Measurements from ENCODE around the gene FYN. TPM values are rescaled to one million over a fixed set of nuclear protein-coding genes. Genes with fewer than 3 reads are reported as not detected.
"Not testable (repeated sequence)": the region's sequence is repeated elsewhere in the genome, so short reads cannot be mapped to it uniquely, and the experiment has no call there.

The FYN gene
- total RNA-seq, 1 donor from 2014 or later = 331 TPM

DNA sequence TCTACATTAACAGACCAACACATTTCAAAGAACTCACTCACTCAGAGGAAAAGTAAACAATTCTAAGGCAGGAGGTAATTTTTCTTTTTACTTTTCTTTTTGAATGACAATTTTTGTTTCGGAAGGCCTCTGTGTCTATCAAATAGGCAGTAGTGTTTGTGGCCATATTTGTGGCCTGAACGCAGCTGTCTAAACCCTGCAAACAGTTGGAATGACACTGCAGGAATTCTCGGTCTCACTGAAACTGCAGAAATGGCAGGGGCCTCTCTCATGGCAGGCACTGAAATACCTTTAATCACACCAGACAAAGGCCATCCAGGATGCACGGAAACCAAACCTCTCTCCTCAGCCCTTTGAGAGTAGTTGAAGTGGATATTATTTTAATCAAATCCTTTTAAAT lies 30.4 kb downstream of the FYN start:
- Mint-ChIP-seq H3K4me1 (peaks cover 61% of the 10 kb centered on the region), H3K36me3 (ENCODE audit: low read depth) (peaks cover 46% of the 10 kb centered on the region), H3K9me3 (no peaks in the 10 kb centered on the region), H3K27me3 (no peaks in the 10 kb centered on the region), H3K27ac (no peak overlapping the region), H3K4me3 (no peak overlapping the region)
- intact Hi-C loops (cut with micrococcal nuclease) = no loop called here
- DNase-seq = no peak

- DNase-seq = no peak
- Mint-ChIP-seq H3K9me3 (no peaks in the 10 kb centered on the region), H3K36me3 (ENCODE audit: low read depth) (peaks cover 48% of the 10 kb centered on the region), H3K27ac (no peak overlapping the region), H3K4me1 (peaks cover 61% of the 10 kb centered on the region), H3K27me3 (no peaks in the 10 kb centered on the region), H3K4me3 (no peak overlapping the region)
- intact Hi-C loops (cut with micrococcal nuclease) = no loop called here
Measured at GRCh38 chr6:111842271-111842822, 30.9 kb downstream of the FYN start.

- Mint-ChIP-seq H3K27ac (no peak overlapping the region), H3K27me3 (no peaks in the 10 kb centered on the region), H3K4me3 (no peak overlapping the region), H3K9me3 (no peaks in the 10 kb centered on the region), H3K4me1 (peaks cover 58% of the 10 kb centered on the region), H3K36me3 (ENCODE audit: low read depth) (peaks cover 46% of the 10 kb centered on the region)
- peak; percentile 89 for DNase-seq
- intact Hi-C loops (cut with micrococcal nuclease) = no loop called here
Measured at GRCh38 chr6:111841822-111842221, 31.4 kb downstream of the FYN start.

GRCh38 chr6:111840803-111841202 lies 32.4 kb downstream of the FYN start:
- Mint-ChIP-seq H3K9me3 (no peaks in the 10 kb centered on the region), H3K27me3 (no peaks in the 10 kb centered on the region), H3K36me3 (ENCODE audit: low read depth) (peaks cover 44% of the 10 kb centered on the region), H3K4me3 (no peak overlapping the region), H3K27ac (no peak overlapping the region), H3K4me1 (peaks cover 54% of the 10 kb centered on the region)
- DNase-seq = no peak
- intact Hi-C loops (cut with micrococcal nuclease) = no loop called here

DNA sequence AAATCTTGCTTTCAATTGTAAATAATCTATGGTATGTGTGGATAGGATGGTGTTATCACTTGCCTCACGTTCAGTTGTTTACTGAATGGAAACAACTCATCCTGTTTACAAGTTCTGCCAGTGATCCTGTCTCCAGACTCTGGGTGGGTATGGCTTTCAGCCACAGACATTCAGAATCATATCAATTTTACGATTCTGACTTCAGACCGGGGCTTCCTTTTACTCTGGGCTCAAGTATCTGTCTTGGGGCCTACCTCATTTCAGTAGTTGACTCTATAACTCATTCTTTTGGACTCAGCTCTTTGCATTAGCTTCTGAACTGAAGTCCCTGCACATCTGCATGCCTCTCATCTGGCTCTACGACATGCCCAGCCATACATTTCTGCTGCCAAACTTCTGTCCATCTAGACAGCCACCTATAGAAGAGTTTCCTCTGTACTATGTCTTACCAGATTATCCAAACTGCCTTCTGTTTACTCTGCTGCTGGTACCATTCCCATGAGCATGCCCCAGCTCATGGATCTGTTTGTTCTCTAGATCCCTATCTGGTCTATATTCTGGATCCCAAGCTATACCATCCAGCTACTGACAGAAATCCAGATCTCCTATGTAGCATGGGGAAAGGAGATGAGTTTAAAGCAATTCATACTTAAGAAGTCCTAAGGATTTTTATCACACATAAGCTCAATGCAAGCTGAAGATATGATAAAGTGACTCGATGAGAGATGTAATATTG lies 34.3 kb downstream of the FYN start:
- no peaks in the 10 kb centered on the region for H3K27me3 Mint-ChIP-seq
- no peaks in the 10 kb centered on the region for H3K9me3 Mint-ChIP-seq
- H3K4me1 Mint-ChIP-seq = peaks cover 53% of the 10 kb centered on the region
- H3K36me3 Mint-ChIP-seq (ENCODE audit: low read depth) = peaks cover 48% of the 10 kb centered on the region
- DNase-seq = peak; percentile 82
- peak overlapping the region; percentile 75 for H3K4me3 Mint-ChIP-seq
- intact Hi-C loops (cut with micrococcal nuclease) = loop anchor here (1.0 to 10.0 kb wide), 6 partner anchors 7 to 354 kb away; partner anchors contain the start of gene REV3L
- peak overlapping the region; percentile 96 for H3K27ac Mint-ChIP-seq

DNA sequence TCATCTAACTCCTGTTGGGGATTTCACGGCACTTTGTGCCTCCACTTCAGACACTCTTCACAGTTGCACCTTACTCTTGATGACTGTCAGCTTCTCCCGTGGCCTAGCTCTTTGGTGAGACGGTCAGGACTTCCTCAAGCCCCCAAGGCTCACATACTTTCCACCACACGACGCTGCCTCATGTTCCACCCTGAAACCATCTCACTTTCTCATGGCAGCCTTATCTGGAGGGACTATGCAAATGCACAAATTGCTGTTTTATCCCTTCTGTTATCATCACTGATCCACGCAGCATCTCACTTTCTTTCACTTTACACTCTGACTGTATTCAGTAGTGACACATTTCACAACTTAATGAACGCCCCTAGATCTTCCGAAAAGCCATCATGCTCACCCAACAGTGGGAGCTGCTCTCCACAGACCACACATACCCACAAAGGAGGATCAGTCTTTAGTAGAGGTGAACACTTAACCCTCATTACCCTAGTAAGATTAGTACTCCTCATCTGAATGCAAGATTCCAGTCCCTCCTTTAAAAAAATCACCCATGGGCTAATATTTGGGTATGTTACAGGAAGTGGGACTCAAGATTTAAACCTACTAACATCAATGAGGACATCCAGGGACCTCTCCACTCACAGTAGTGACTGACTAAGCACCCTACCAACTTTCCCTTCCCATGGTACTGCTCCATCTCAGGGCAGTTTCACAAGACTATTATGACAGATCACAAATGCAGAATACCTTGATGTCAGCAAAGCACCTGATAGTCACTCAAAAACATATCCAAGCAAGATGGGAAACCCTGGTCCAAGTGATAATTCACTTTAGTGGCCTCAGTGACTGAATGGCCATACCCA lies 35.4 kb downstream of the FYN start:
- no peaks in the 10 kb centered on the region for H3K9me3 Mint-ChIP-seq
- peak overlapping the region; percentile 96 for H3K27ac Mint-ChIP-seq
- H3K4me3 Mint-ChIP-seq = peak overlapping the region; percentile 75
- peaks cover 58% of the 10 kb centered on the region for H3K36me3 Mint-ChIP-seq (ENCODE audit: low read depth)
- intact Hi-C loops (cut with micrococcal nuclease) = loop anchor here (1.0 to 10.0 kb wide), 11 partner anchors 8 to 353 kb away; partner anchors contain the start of gene REV3L
- peaks cover 64% of the 10 kb centered on the region for H3K4me1 Mint-ChIP-seq
- peak; percentile 86 for DNase-seq
- no peaks in the 10 kb centered on the region for H3K27me3 Mint-ChIP-seq

DNA sequence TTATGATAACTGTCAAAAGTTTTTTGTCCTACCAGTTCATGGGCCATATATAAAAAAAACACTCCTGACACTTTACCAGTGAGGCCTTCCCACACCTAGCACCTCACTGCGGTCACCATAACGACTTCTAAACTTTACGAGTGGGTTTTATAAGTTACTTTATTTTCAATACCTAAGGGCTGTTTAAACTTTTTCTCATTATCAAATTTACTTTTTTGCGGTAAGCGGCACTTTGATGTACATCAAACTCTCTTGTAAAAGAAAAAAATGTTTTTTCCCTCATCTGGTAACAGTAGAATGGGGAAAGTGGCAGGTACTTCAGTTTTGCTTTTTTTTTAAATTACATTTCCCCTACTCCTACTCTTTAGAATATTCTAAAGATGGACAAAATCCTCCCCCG lies 36.2 kb downstream of the FYN start:
- Mint-ChIP-seq H3K4me1 (peaks cover 66% of the 10 kb centered on the region), H3K9me3 (no peaks in the 10 kb centered on the region), H3K4me3 (peak overlapping the region; percentile 75), H3K27ac (peak overlapping the region; percentile 96), H3K27me3 (no peaks in the 10 kb centered on the region), H3K36me3 (ENCODE audit: low read depth) (peaks cover 60% of the 10 kb centered on the region)
- DNase-seq = peak; percentile 59
- intact Hi-C loops (cut with micrococcal nuclease) = loop anchor here (1.0 to 10.0 kb wide), 6 partner anchors 13 to 352 kb away; partner anchors contain the start of gene REV3L

DNA sequence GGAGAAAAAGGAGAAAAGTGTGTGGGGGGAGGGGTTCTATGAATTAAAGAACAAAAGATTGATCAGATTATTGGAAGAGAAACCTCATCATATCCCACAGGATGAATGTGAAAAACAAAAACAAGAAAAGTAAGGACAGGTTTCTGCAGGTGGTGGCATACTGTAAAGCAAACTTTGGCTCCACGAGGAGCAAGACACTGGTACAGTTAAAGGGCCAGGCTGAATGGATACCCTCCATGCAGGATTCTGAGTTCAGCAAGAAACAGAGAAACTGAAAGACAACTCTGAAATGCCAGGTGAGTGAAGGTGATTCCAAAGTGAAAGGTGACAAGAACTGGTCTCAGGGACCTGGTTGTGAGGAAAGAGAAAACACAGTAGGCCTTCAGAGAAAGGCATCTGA lies 37.4 kb downstream of the FYN start:
- Mint-ChIP-seq H3K9me3 (no peaks in the 10 kb centered on the region), H3K36me3 (ENCODE audit: low read depth) (peaks cover 65% of the 10 kb centered on the region), H3K4me3 (peak overlapping the region; percentile 52), H3K27me3 (no peaks in the 10 kb centered on the region), H3K4me1 (peaks cover 76% of the 10 kb centered on the region), H3K27ac (peak overlapping the region; percentile 39)
- intact Hi-C loops (cut with micrococcal nuclease) = loop anchor here (10.0 kb wide), 1 partner anchor 351 kb away; the partner anchor contains the start of gene REV3L
- no peak for DNase-seq

- H3K36me3 Mint-ChIP-seq (ENCODE audit: low read depth) = peaks cover 69% of the 10 kb centered on the region
- peak overlapping the region; percentile 39 for H3K27ac Mint-ChIP-seq
- H3K4me3 Mint-ChIP-seq = peak overlapping the region; percentile 52
- not testable (repeated sequence) for H3K27me3 Mint-ChIP-seq, DNase-seq, H3K9me3 Mint-ChIP-seq
- H3K4me1 Mint-ChIP-seq = peaks cover 80% of the 10 kb centered on the region
- intact Hi-C loops (cut with micrococcal nuclease) = loop anchor here (10.0 kb wide), 1 partner anchor 351 kb away; the partner anchor contains the start of gene REV3L
Measured at GRCh38 chr6:111835398-111835797, 37.9 kb downstream of the FYN start.

- Mint-ChIP-seq H3K4me3 (peak overlapping the region; percentile 28), H3K27me3 (no peaks in the 10 kb centered on the region), H3K36me3 (ENCODE audit: low read depth) (peaks cover 70% of the 10 kb centered on the region), H3K4me1 (peaks cover 77% of the 10 kb centered on the region), H3K27ac (peak overlapping the region; percentile 38), H3K9me3 (no peaks in the 10 kb centered on the region)
- intact Hi-C loops (cut with micrococcal nuclease) = loop anchor here (10.0 kb wide), 1 partner anchor 350 kb away; the partner anchor contains the start of gene REV3L
- peak; percentile 56 for DNase-seq
Measured at GRCh38 chr6:111834356-111834755, 38.9 kb downstream of the FYN start.

DNA sequence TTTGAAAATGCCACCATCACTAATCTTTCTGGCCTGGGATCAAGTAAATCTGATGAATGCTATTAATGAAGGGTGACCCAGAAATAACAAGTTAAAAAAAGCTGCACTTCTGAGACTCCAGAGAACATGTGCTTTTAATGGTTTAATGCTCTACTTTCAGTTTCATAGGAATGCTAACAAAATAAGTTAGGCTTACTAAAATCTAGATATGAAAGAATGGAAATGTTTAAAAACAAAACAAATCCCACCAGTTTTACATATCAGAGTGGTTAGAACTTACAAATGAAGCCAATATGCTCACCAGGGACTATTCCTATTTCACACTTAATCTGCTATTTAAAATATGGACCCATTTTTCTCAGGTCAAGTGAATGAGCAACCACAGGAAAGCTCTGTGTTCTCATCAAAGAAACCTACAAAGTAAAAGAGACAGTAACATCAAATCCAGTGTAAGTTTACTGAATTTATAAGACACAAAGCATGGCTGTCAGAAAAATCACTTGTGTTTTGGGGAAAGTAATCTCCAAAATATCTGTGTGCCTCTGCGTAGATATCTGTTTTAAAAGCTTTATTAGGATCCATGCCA lies 40.3 kb downstream of the FYN start:
- peak overlapping the region; percentile 77 for H3K4me3 Mint-ChIP-seq
- H3K4me1 Mint-ChIP-seq = peaks cover 72% of the 10 kb centered on the region
- H3K27me3 Mint-ChIP-seq = no peaks in the 10 kb centered on the region
- peak overlapping the region; percentile 86 for H3K27ac Mint-ChIP-seq
- intact Hi-C loops (cut with micrococcal nuclease) = loop anchor here (1.0 to 10.0 kb wide), 3 partner anchors 9 to 348 kb away; partner anchors contain the start of gene REV3L
- peaks cover 68% of the 10 kb centered on the region for H3K36me3 Mint-ChIP-seq (ENCODE audit: low read depth)
- no peak for DNase-seq
- no peaks in the 10 kb centered on the region for H3K9me3 Mint-ChIP-seq

DNA sequence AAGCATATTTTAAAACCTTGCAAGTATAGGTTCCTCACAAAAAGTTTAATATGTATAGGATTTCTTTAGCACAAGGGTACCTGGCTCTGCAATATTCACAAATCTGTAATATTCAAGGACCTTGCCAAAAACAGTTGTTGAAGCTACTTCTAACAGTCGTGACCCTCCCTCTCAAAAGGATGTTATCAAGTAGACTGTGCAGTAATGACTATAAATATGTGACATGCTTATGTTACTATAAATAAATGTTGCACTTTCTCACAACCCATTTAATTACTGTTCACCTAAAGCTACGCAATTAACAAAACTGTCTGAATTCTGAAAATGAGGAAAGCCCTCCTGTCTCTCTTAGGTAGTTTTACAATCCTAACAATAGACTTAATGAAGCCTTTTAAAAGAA lies 41.8 kb downstream of the FYN start:
- no peaks in the 10 kb centered on the region for H3K9me3 Mint-ChIP-seq
- intact Hi-C loops (cut with micrococcal nuclease) = loop anchor here (10.0 kb wide), 1 partner anchor 347 kb away; the partner anchor contains the start of gene REV3L
- no peak overlapping the region for H3K4me3 Mint-ChIP-seq
- H3K27ac Mint-ChIP-seq = no peak overlapping the region
- peaks cover 77% of the 10 kb centered on the region for H3K4me1 Mint-ChIP-seq
- no peaks in the 10 kb centered on the region for H3K27me3 Mint-ChIP-seq
- DNase-seq = no peak
- H3K36me3 Mint-ChIP-seq (ENCODE audit: low read depth) = peaks cover 65% of the 10 kb centered on the region

GRCh38 chr6:111829998-111830397 lies 43.3 kb downstream of the FYN start:
- intact Hi-C loops (cut with micrococcal nuclease) = loop anchor here (10.0 kb wide), 1 partner anchor 345 kb away; the partner anchor contains the start of gene REV3L
- H3K4me3 Mint-ChIP-seq = no peak overlapping the region
- H3K4me1 Mint-ChIP-seq = peaks cover 79% of the 10 kb centered on the region
- no peaks in the 10 kb centered on the region for H3K27me3 Mint-ChIP-seq
- no peak for DNase-seq
- no peaks in the 10 kb centered on the region for H3K9me3 Mint-ChIP-seq
- H3K36me3 Mint-ChIP-seq (ENCODE audit: low read depth) = peaks cover 60% of the 10 kb centered on the region
- H3K27ac Mint-ChIP-seq = peak overlapping the region; percentile 41
